ENCODE data around the gene SFI1.
A peak's percentile ranks its signal among the peaks of the same experiment; 100 is the strongest.
"Not testable (repeated sequence)": the region's sequence is repeated elsewhere in the genome, so short reads cannot be mapped to it uniquely, and the experiment has no call there.

Gene SFI1

DNA sequence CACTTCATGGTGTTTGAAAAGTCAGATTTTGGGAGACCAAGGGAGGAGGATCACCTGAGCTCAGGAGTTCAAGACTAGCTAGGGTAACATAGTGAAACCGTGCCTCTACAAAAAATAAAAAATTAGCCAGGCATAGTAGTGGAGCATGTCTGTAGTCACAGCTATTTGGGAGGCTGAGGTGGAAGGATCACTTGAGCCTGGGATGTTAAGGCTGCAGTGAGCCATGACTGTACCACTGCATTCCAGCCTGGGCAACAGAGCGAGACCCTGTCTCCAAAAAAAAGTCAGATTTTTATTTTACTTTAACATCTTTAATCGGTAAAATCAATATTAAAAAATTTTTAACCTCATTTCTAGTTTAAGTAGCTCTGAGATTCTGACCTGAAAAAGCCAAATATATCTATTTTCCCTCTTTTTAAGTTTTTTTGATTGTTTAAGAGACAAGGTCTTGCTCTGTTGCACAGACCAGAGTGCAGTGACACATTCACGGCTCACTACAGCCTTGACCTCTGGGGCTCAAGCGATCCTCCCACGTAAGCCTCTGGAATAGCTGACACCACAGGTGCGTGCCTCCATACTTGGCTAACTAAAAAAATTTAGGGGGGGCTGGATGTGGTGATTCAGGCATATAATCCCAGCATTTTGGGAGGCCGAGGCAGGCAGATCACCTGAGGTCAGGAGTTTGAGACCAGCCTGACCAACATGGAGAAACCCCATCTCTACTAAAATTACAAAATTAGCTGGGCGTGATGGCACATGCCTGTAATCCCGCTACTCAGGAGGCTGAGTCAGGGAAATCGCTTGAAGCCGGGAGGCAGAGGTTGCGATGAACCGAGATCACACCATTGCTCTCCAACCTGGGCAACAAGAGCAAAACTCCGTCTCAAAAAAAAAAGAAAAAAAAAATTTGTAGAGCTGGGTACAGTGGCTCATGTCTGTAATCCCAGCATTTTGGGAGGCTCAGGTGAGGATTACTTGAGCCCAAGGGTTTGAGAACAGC lies 48.4 kb downstream of the SFI1 start:
- no peak for DNase-seq

DNA sequence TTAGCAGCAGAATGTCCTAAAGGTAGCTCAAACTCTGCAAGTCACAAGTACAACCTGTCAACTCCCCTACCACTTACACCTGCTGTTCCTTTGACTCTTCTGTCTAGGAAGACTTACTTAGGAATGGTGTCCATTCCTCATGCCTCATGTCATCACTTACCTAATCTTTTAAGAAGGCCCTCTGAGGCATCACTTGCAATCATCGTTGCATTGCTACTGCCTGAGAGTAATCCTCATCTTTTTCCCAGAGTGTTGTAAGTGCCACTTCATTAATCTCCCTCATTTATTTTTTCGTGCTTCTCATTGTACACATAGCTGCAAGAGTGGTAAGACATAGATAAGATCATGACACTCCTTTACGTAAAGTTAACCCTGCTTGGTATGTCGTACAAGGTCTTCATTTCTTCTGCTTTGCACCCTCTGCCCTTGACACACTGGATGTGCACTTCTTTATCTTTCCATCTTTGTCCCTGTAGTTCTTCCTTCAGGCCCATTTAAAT lies 54.6 kb downstream of the SFI1 start:
- DNase-seq: no peak

- no peak for DNase-seq
These were observed 60.4 kb downstream of the SFI1 start for GRCh38 chr22:31556627-31557203.

GRCh38 chr22:31558546-31558945 lies 62.2 kb downstream of the SFI1 start:
- DNase-seq: not testable (repeated sequence)

GRCh38 chr22:31561238-31561887 lies 65.0 kb downstream of the SFI1 start:
- DNase-seq: peak; percentile 26

DNA sequence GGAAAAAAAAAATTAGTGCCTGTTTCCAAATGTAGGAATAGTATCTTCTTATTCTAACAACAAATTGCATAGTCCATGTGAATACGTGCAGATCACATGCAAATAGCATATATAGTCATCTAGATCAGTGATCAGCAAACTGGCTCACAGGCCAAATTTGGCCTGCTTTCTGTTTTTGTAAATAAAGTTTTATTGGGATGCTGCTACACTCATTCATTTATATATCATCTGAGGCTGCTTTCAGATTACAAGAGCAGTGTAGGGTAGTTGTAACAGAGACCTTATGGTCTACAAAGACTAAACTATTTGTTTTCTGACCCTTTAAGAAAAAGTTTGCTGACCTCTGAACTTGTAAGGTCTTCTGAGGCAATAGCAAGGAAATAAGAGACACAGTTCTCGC lies 65.6 kb downstream of the SFI1 start:
- no peak for DNase-seq

- DNase-seq: no peak
These were observed 70.1 kb downstream of the SFI1 start for GRCh38 chr22:31566484-31566883.

DNA sequence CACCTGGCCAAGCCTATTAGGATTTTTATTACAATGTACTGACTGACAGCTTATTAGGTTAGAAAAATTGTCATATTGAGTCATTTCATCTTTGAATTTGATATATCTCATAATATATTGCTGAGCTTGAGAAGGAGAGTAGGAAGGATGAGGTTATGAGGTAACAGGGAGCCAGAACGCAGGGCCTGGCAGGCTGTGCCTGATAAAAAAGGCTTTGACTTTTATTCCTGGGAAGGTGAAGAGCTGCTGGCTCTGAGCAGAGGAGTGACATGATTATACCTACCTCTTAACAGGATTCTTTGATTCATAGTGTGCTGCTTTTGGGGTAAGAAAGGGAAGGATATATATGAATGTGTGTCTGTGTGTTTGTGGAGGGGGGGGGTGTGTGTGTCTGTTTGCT lies 70.9 kb downstream of the SFI1 start:
- DNase-seq: no peak

DNA sequence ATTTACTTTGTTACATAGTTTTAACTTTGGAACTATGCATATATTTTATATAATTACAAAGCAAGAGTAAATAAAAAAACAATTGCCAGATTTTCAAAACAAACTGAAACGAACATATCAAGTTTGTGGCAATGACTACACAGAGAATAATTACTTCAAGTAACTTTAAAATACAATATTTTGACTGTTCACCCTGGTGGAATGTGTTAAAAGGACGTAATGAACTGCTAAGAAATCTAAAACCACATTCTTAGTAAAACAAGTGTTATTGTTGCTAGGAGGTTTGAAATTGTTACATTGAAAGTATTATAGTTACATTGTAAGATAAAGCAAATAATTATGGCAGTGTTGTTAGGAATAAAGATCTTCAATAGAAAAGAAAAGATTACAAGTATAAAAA lies 71.4 kb downstream of the SFI1 start:
- DNase-seq: no peak

DNA sequence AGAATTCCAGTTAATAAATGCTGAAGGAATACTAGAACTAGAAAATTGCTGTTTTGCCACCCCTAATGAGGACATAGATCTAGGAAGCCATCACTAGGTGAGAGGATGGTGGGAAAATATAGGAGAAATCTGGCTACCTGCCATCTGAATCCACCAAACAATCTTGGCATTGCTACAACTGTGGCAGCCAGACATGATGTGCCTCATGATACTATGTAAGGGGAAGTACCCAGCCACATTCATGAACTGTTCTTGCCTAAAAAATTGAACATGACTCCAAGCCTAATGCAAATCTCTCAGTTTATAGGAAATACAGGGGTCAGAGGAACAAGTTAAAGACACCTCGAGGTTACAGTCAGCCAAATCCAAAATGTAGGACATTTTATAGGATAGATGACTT lies 72.8 kb downstream of the SFI1 start:
- no peak for DNase-seq

DNA sequence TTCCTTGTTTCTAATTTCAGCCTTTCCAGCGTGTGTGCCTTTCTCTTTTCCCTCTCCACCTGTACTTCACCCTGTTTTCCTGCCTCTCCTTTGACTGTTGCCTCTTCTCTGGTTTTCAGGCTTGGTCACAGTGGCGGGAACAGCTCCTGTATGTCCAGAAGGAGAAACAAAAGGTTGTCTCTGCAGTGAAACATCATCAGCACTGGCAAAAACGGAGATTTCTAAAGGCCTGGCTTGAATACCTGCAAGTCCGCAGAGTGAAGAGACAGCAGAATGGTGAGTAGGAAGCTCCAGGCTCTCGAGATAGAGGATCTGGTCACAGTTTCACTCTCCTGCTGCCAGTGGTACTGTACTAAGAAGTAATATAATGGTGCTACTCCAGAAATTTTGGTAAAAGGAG lies 76.6 kb downstream of the SFI1 start:
- DNase-seq: no peak

DNA sequence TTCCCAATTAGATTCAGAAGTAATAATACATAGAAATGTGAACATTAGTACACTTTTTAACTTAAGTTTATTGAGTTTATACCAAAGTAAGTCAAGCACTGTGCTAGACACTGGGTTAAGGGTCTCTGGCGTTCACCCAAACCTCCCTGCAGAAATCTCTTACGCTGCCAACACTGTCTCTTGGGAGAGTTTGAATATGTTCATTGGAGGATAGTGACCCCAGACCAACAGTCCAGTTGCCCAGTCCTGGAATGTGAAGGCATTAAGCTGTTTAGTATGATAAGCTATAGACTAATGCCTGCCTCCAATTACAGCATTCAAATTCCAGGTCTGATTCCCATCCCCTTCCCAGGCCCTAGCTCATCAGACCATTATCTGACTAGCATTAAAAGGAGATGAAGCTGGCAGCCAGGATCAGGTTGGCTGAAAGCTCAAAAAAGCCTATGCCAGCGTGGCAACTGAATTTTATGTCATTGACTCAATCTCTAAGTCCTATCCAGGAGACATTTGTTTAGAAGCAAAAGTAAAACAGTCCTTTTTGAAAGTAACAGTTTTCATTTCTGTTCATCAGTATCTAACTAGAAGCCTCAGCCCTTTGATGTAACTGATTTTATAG lies 77.8 kb downstream of the SFI1 start:
- no peak for DNase-seq

- DNase-seq: no peak
These were observed 78.9 kb downstream of the SFI1 start for GRCh38 chr22:31575190-31575589.

DNA sequence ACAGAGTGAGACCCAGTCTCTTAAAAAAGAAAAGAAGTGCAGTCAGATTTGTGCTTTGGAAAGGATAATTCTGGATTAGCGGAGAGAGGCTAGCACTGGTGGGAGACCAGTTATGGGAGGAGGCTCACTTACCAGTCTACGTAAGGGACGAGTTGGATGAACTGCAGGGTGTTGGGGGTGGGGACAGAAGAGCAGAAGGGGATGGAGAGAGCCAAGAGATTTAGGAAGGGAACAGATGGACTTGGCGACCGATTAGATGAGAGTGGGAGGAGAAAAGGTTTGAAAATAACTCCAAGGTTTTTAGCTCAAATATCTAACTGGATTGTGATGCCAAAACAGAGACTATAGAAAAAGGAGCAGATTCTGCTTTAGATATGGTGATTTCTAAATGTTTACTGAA lies 81.4 kb downstream of the SFI1 start:
- DNase-seq: no peak

GRCh38 chr22:31578171-31578570 lies 81.8 kb downstream of the SFI1 start:
- DNase-seq: no peak

DNA sequence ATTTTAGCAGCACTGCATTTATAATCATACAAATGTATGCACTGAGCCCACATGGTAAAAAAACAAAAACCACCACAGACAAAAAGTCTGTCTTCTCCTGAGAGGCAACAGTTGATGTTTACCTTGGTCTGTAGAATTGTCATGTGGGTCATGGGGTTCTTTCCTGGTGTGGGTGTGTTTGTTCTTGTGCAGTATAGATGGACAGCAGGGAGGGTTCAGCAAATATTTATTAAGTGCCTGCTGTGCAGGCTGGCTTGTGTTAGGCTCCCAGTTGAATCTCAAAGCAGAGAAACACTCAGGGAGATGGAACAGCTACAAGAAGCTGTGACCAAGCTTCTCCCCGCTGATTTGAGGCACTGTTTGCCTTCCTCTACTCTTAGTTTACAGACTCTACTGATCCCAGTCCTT lies 83.5 kb downstream of the SFI1 start:
- DNase-seq: no peak

GRCh38 chr22:31583861-31584485 lies 87.6 kb downstream of the SFI1 start:
- no peak for DNase-seq

DNA sequence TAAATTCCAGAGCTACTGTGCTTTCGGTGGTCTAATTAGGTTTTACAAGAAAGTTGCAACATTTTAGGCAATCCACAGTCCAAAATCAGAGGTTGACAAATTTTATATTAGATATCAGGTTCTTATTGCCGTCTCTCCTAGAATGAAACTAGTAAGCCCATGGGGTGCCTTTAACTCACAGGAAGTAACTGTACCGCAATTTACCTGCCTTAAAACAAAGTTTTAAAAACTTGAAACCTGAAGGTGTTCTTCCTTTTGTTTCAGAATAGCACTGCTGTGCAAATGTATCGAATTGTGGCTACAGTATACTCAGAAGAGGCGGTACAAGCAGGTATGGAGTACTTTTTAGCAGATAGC lies 88.4 kb downstream of the SFI1 start:
- no peak for DNase-seq

- no peak for DNase-seq
These were observed 89.0 kb downstream of the SFI1 start for GRCh38 chr22:31585161-31585859.

- no peak for DNase-seq
These were observed 90.0 kb downstream of the SFI1 start for GRCh38 chr22:31586137-31586920.

DNA sequence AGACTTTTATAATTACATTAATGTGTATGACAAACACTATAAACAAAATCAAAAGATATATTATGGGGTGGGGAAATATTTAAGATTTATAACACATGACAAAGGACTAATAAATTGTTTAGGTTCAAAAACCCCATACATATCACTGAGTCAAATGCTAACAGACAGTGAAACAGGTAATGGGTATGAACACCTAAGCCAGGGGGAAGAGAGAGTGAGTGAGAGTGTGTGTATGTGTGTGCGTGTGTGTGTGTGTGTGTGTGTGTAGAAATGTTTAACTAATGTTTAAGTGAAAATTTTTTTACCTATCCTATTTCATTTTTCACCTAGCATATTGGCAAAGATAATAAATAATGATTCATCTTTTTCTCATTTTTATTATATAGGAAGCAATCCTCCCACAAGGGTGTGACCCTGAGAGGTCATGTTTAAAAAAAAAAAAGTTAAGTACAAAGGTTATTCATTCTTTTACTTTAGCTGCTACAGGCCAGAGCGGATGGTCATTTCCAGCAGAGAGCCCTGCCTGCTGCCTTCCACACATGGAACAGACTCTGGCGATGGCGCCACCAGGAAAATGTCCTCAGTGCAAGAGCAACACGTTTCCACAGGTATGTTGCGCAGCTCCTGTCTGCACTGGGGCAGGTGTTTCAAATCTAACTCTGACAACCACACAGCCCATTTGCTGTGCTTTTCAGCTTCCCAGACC lies 92.8 kb downstream of the SFI1 start:
- no peak for DNase-seq

All from CD4-positive, alpha-beta T cell treated with Interleukin-15 for 1 hour (primary cell).